Activated T-helper 1 cell treated with anti-CD3 and anti-CD28 coated beads, Interleukin-12 subunit alpha, Interleukin-12 subunit beta, Interleukin-2, Interleukin-4 antibody, amounts not matched to agents 30 ng/mL and 10 ng/mL and 1 ng/mL, durations not matched to agents 14 hours and 24 hours and 36 hours (primary cell): ENCODE results near the gene AKR1C2. TPM values are rescaled to one million over a fixed set of nuclear protein-coding genes. Genes with fewer than 3 reads are reported as not detected.
"Not testable (repeated sequence)": the region's sequence is repeated elsewhere in the genome, so short reads cannot be mapped to it uniquely, and the experiment has no call there.

Experiments
- DNase-seq: peaks from one replicate; pipeline ENCODE4 v3.0.0; 2021; ENCODE audit warnings: low spot score
- H3K27ac Mint-ChIP-seq: one replicate; pipeline ENCODE4 v1.8.0; 2021; ENCODE audit warnings: mild to moderate bottlenecking, mixed read lengths
- H3K27me3 Mint-ChIP-seq: one replicate; pipeline ENCODE4 v1.8.0; 2022; ENCODE audit warnings: mild to moderate bottlenecking, moderate library complexity, mixed read lengths; ENCODE audit not compliant: insufficient read depth
- H3K36me3 Mint-ChIP-seq: one replicate; pipeline ENCODE4 v1.8.0; 2021; ENCODE audit warnings: low read depth, mixed read lengths
- H3K4me1 Mint-ChIP-seq: one replicate; pipeline ENCODE4 v1.8.0; 2021; ENCODE audit warnings: low read depth, mixed read lengths
- H3K4me3 Mint-ChIP-seq: one replicate; pipeline ENCODE4 v1.8.0; 2021; ENCODE audit warnings: mild to moderate bottlenecking, moderate library complexity, mixed read lengths
- H3K9me3 Mint-ChIP-seq: one replicate; pipeline ENCODE4 v1.8.0; 2021; ENCODE audit warnings: mixed read lengths
- intact Hi-C: fragments of 100-400 bp; cut with micrococcal nuclease; formaldehyde crosslinking; loops from one replicate; pipeline ENCODE4 v1.15.1; 2024
- total RNA-seq: library from RNA; stranded (reverse); gene quantifications from 2 replicates; pipeline ENCODE4 v1.2.3, GENCODE V29; 2022

Gene AKR1C2
- total RNA-seq, 1 donor from 2014 or later, result not detected

GRCh38 chr10:5038101-5038500 is 34.4 kb upstream of the AKR1C2 start:
- Mint-ChIP-seq H3K27ac (no peak overlapping the region), H3K4me3 (no peak overlapping the region), H3K4me1 (no peaks in the 10 kb centered on the region), H3K36me3 (no peaks in the 10 kb centered on the region), H3K9me3 (peaks cover 19% of the 10 kb centered on the region), H3K27me3 (no peaks in the 10 kb centered on the region)
- intact Hi-C loops, result no loop called here
- DNase-seq, result no peak

DNA sequence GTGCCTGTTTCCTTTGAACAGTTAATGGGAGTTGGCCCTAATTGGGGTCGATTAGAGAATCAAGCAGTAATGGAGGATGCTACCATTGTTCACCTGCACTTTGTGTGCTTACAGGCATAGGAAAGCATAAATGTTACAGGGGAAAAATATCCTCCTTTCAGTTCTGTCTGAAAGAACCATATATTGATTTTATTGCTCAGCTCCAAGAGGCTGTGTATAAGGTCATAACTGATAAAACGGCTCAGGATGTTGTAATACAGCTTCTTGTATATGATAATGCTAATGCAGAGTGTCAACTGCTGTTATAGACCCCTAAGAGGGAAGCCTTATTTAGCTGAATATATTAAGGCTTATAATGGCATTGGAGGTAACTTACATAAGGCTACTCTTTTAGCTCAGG is 32.9 kb upstream of the AKR1C2 start:
- Mint-ChIP-seq H3K9me3 (peaks cover 21% of the 10 kb centered on the region), H3K27me3 (no peaks in the 10 kb centered on the region), H3K4me1 (no peaks in the 10 kb centered on the region), H3K4me3 (no peak overlapping the region), H3K36me3 (no peaks in the 10 kb centered on the region), H3K27ac (no peak overlapping the region)
- intact Hi-C loops, result no loop called here
- DNase-seq, result no peak

DNA sequence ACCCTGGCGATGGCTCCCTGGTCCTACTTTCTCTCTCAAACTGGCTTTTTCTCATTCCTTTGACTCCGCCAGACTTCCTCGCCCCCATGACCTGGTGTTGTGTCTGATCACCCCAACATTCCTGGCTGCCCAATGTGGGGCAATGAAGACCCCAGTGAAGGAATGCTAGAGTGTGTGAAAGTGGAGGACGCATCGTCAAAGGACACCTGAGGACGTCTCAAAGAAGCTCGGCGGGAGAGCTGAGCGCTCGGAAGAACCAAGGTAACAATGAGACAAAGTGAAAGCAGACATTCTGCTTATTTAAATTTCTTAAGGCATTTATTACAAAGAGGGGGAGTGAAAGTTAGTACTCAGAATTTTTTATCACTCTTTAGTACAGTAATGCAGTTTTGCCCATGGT is 31.7 kb upstream of the AKR1C2 start:
- intact Hi-C loops, result no loop called here
- Mint-ChIP-seq H3K4me3 (no peak overlapping the region), H3K9me3 (peaks cover 33% of the 10 kb centered on the region), H3K27ac (no peak overlapping the region), H3K27me3 (no peaks in the 10 kb centered on the region), H3K36me3 (no peaks in the 10 kb centered on the region), H3K4me1 (no peaks in the 10 kb centered on the region)
- no peak for DNase-seq

- DNase-seq, result no peak
- intact Hi-C loops, result no loop called here
- no peaks in the 10 kb centered on the region for H3K27me3 Mint-ChIP-seq
- peaks cover 38% of the 10 kb centered on the region for H3K9me3 Mint-ChIP-seq
- H3K4me1 Mint-ChIP-seq, result no peaks in the 10 kb centered on the region
- no peak overlapping the region for H3K4me3 Mint-ChIP-seq
- no peaks in the 10 kb centered on the region for H3K36me3 Mint-ChIP-seq
- H3K27ac Mint-ChIP-seq, result no peak overlapping the region
Measured at GRCh38 chr10:5034588-5034987, 30.9 kb upstream of the AKR1C2 start.

DNA sequence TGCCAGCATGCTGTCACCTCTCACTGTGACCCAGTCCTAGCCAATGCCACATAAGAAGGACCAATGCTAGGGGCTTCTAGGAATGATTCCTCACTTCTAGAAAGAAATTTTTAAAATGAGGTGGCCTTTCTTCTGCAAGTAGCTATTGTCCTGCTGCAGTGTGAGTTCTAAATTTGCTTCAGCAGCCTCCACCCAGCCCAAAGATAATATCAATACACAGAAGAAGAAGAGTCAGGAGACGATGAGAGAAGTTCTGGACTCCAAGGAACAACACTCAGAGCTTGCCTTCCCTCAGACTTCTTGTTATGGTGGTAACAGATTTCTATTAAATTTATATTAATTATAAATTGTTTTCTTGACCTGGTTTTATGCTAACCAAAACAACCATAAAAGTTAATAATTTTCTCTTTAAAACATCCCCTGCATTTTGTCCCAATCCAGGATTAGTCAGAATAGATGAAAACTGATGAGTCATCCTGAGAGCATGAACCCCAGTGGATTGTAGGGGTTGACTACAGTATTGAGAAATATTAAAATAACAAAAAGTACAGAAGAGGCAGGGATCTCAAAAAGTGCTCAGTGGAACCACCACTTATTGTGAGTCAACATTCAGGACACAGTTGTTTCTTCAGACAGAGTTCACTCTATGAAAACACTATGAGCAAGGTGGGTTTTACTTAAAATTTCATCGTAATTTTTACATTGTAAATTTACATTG is 29.6 kb upstream of the AKR1C2 start:
- no peaks in the 10 kb centered on the region for H3K27me3 Mint-ChIP-seq
- peaks cover 38% of the 10 kb centered on the region for H3K9me3 Mint-ChIP-seq
- intact Hi-C loops, result no loop called here
- no peak overlapping the region for H3K4me3 Mint-ChIP-seq
- no peaks in the 10 kb centered on the region for H3K36me3 Mint-ChIP-seq
- no peak overlapping the region for H3K27ac Mint-ChIP-seq
- H3K4me1 Mint-ChIP-seq, result no peaks in the 10 kb centered on the region
- no peak for DNase-seq

DNA sequence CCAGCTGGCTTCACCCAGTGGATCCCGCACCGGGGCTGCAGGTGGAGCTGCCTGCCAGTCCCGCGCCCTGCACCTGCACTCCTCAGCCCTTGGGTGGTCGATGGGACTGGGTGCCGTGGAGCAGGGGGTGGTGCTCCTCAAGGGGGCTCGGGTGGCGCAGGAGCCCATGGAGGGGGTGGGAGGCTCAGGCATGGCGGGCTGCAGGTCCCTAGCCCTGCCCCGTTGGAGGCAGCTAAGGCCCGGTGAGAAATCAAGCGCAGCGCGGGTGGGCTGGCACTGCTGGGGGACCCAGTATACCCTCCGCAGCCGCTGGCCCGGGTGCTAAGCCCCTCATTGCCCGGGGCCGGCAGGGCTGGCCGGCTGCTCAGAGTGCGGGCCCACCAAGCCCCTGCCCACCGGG is 28.8 kb upstream of the AKR1C2 start:
- DNase-seq, result not testable (repeated sequence)

GRCh38 chr10:5031588-5031987 is 27.9 kb upstream of the AKR1C2 start:
- H3K27me3 Mint-ChIP-seq, H3K4me1 Mint-ChIP-seq, H3K27ac Mint-ChIP-seq, DNase-seq, H3K36me3 Mint-ChIP-seq, H3K4me3 Mint-ChIP-seq, intact Hi-C loops: not testable (repeated sequence)
- H3K9me3 Mint-ChIP-seq, result peaks cover 38% of the 10 kb centered on the region

More for the DNA sequence above, 28.8 kb upstream of the AKR1C2 start:
- intact Hi-C loops, H3K36me3 Mint-ChIP-seq, H3K27ac Mint-ChIP-seq, H3K4me3 Mint-ChIP-seq, H3K4me1 Mint-ChIP-seq, H3K27me3 Mint-ChIP-seq: not testable (repeated sequence)
- H3K9me3 Mint-ChIP-seq, result peaks cover 38% of the 10 kb centered on the region

- intact Hi-C loops, result no loop called here
- no peak overlapping the region for H3K4me3 Mint-ChIP-seq
- no peak overlapping the region for H3K27ac Mint-ChIP-seq
- DNase-seq, result no peak
- no peaks in the 10 kb centered on the region for H3K4me1 Mint-ChIP-seq
- no peaks in the 10 kb centered on the region for H3K27me3 Mint-ChIP-seq
- H3K9me3 Mint-ChIP-seq, result peaks cover 38% of the 10 kb centered on the region
- H3K36me3 Mint-ChIP-seq, result no peaks in the 10 kb centered on the region
Measured at GRCh38 chr10:5030989-5031388, 27.3 kb upstream of the AKR1C2 start.

- H3K27ac Mint-ChIP-seq, H3K9me3 Mint-ChIP-seq, H3K27me3 Mint-ChIP-seq, H3K4me1 Mint-ChIP-seq, H3K36me3 Mint-ChIP-seq, DNase-seq, H3K4me3 Mint-ChIP-seq, intact Hi-C loops: not testable (repeated sequence)
Measured at GRCh38 chr10:5025461-5025881, 21.8 kb upstream of the AKR1C2 start.

- Mint-ChIP-seq H3K27me3 (no peaks in the 10 kb centered on the region), H3K4me1 (no peaks in the 10 kb centered on the region), H3K36me3 (no peaks in the 10 kb centered on the region), H3K27ac (no peak overlapping the region), H3K4me3 (no peak overlapping the region), H3K9me3 (no peaks in the 10 kb centered on the region)
- no peak for DNase-seq
- intact Hi-C loops, result no loop called here
Measured at GRCh38 chr10:5023177-5023805, 19.6 kb upstream of the AKR1C2 start.

- not testable (repeated sequence) for H3K9me3 Mint-ChIP-seq
Measured at GRCh38 chr10:5021624-5022290, 18.1 kb upstream of the AKR1C2 start.

GRCh38 chr10:5019770-5020612 is 16.3 kb upstream of the AKR1C2 start:
- H3K27me3 Mint-ChIP-seq, H3K4me1 Mint-ChIP-seq, H3K36me3 Mint-ChIP-seq, H3K9me3 Mint-ChIP-seq, DNase-seq, H3K27ac Mint-ChIP-seq, intact Hi-C loops, H3K4me3 Mint-ChIP-seq: not testable (repeated sequence)

More at GRCh38 chr10:5021624-5022290, 18.1 kb upstream of the AKR1C2 start:
- H3K27ac Mint-ChIP-seq, H3K4me1 Mint-ChIP-seq, DNase-seq, intact Hi-C loops, H3K36me3 Mint-ChIP-seq, H3K27me3 Mint-ChIP-seq, H3K4me3 Mint-ChIP-seq: not testable (repeated sequence)
